ENCODE results near the gene FRMD4A. TPM values are rescaled to one million over a fixed set of nuclear protein-coding genes. Genes with fewer than 3 reads are reported as not detected.

Gene FRMD4A
- total RNA-seq, 1 donor from 2014 or later: 236 TPM

- Mint-ChIP-seq H3K27ac (ENCODE audit: unreplicated experiment) (no peak overlapping the region), H3K4me1 (ENCODE audit: unreplicated experiment) (peaks cover 18% of the 10 kb centered on the region), H3K9me3 (ENCODE audit: unreplicated experiment) (no peaks in the 10 kb centered on the region), H3K36me3 (ENCODE audit: unreplicated experiment) (peaks cover 2% of the 10 kb centered on the region), H3K27me3 (ENCODE audit: unreplicated experiment) (no peaks in the 10 kb centered on the region), H3K4me3 (ENCODE audit: unreplicated experiment) (no peak overlapping the region)
- TF ChIP-seq CTCF (IDR thresholded peaks at IDR 0.05): no peak
- DNase-seq (ENCODE audit: extremely low spot score, unreplicated experiment): no peak
These were observed 4.1 kb downstream of the FRMD4A start for GRCh38 chr10:14326581-14326980.

DNA sequence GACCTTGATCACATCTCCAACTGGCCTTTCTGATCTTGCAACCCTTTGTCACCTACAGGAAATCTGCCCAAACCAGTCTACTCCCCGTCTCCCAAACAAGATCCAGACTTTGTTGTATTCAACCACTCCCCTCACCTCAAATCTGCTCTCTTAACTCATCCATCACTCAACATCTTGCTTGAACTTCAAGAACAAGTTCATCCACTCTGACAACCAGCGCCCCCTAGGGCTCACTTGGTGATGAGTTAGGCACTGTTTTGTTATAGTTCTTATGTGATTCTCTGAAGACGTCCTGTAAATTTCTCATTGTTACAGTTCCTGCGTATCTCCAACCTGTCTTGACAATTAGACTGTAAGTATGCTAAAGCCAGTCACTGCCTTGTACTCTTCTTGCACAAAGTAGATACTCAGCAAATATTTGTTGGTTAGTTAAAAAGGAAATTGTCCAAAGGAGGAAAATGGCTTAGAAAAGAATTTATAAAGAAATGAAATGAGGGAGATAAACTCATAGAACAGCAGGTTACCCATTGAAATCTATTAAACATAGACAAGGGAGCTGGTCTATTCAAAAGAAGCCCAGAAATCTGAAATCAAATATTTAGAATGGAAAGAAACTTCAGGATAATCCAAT, 5.3 kb downstream of the FRMD4A start:
- H3K27me3 Mint-ChIP-seq (ENCODE audit: unreplicated experiment): no peaks in the 10 kb centered on the region
- TF ChIP-seq CTCF (IDR thresholded peaks at IDR 0.05): peak; percentile 34
- H3K4me3 Mint-ChIP-seq (ENCODE audit: unreplicated experiment): no peak overlapping the region
- peaks cover 11% of the 10 kb centered on the region for H3K4me1 Mint-ChIP-seq (ENCODE audit: unreplicated experiment)
- no peak for DNase-seq (ENCODE audit: extremely low spot score, unreplicated experiment)
- no peaks in the 10 kb centered on the region for H3K9me3 Mint-ChIP-seq (ENCODE audit: unreplicated experiment)
- peaks cover 2% of the 10 kb centered on the region for H3K36me3 Mint-ChIP-seq (ENCODE audit: unreplicated experiment)
- H3K27ac Mint-ChIP-seq (ENCODE audit: unreplicated experiment): no peak overlapping the region

DNA sequence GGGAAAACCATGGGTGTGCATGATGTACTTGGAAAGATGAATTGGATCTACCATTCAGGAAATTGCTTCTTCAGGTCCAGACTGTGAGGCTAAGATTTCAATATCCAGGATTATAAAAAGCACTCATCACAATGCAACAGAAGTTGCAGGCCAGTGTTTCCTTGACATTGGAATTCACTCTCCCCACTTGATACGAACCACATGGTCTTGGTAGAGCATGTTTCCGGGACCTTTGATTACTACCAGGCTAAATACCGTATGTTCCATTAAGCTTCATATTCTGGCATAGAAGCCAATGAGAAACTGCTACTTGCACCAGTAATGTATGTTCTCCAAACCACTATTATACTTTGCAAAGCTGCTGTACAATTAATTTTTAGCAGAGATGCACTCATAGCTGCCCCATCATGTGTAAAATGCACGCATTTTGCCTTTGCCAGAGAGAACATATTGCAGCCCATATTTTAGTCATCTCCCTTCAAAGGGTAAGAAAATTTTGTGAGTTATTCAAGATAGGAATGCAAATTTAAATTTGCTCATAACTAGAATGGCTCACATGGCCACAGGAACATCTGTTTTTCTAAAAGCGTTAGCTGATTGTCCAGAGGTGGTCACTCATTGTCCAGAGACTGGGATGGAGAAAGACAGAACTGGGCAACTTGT, 8.1 kb downstream of the FRMD4A start:
- H3K4me1 Mint-ChIP-seq (ENCODE audit: unreplicated experiment): peaks cover 2% of the 10 kb centered on the region
- DNase-seq (ENCODE audit: extremely low spot score, unreplicated experiment): no peak
- H3K4me3 Mint-ChIP-seq (ENCODE audit: unreplicated experiment): no peak overlapping the region
- H3K36me3 Mint-ChIP-seq (ENCODE audit: unreplicated experiment): no peaks in the 10 kb centered on the region
- H3K9me3 Mint-ChIP-seq (ENCODE audit: unreplicated experiment): no peaks in the 10 kb centered on the region
- TF ChIP-seq CTCF (IDR thresholded peaks at IDR 0.05): no peak
- H3K27me3 Mint-ChIP-seq (ENCODE audit: unreplicated experiment): no peaks in the 10 kb centered on the region
- no peak overlapping the region for H3K27ac Mint-ChIP-seq (ENCODE audit: unreplicated experiment)

DNA sequence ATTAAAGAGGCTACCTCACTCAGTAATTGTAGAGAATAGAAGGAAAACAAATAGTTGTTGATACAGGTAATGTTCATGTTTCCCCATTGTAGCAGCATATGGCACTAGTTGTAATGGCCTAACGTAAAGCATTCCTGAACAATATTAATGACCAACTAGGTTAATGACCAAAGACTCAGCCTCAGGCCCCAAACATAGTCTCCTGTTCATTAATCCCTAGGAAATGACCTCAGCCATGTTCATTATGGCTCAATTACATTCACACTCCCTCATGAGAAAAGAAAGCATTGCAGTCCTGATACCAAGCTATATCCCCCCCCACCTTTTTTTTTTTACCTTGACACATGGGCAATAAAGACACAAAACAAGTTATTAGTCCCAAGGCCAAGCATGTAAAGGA, 12.7 kb downstream of the FRMD4A start:
- Mint-ChIP-seq H3K27me3 (ENCODE audit: unreplicated experiment) (no peaks in the 10 kb centered on the region), H3K27ac (ENCODE audit: unreplicated experiment) (no peak overlapping the region), H3K4me1 (ENCODE audit: unreplicated experiment) (no peaks in the 10 kb centered on the region), H3K4me3 (ENCODE audit: unreplicated experiment) (no peak overlapping the region), H3K9me3 (ENCODE audit: unreplicated experiment) (no peaks in the 10 kb centered on the region), H3K36me3 (ENCODE audit: unreplicated experiment) (peaks cover 6% of the 10 kb centered on the region)
- TF ChIP-seq CTCF (IDR thresholded peaks at IDR 0.05): no peak
- no peak for DNase-seq (ENCODE audit: extremely low spot score, unreplicated experiment)

DNA sequence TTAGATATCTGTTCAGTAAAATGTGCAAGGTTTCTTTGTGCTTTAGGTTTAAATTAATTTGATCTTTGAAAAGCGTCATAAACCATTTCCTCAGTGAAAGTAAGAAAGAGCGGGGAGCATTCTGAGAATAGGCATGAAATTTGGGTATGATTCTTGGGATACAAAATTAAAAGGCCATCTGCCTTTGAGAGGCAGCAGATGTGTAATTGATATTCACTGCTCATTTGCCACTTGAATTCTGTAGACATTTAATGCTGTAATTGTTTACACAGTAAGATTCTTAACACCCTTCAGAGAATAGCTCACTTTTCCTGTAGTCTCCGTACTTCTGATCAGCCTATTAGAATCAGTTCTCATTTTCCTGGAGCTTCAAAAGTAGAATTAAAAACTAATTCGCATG, 18.7 kb downstream of the FRMD4A start:
- Mint-ChIP-seq H3K4me1 (ENCODE audit: unreplicated experiment) (peaks cover 5% of the 10 kb centered on the region), H3K9me3 (ENCODE audit: unreplicated experiment) (no peaks in the 10 kb centered on the region), H3K4me3 (ENCODE audit: unreplicated experiment) (no peak overlapping the region), H3K27me3 (ENCODE audit: unreplicated experiment) (no peaks in the 10 kb centered on the region), H3K27ac (ENCODE audit: unreplicated experiment) (no peak overlapping the region), H3K36me3 (ENCODE audit: unreplicated experiment) (peaks cover 10% of the 10 kb centered on the region)
- no peak for DNase-seq (ENCODE audit: extremely low spot score, unreplicated experiment)
- TF ChIP-seq CTCF (IDR thresholded peaks at IDR 0.05): no peak

All from osteocyte (in vitro differentiated cells).